ENCODE measurements around the gene KLHL17.
A peak's percentile ranks its signal among the peaks of the same experiment; 100 is the strongest.
"Not testable (repeated sequence)": the region's sequence is repeated elsewhere in the genome, so short reads cannot be mapped to it uniquely, and the experiment has no call there.

KLHL17 gene

GRCh38 chr1:942864-943533, 17.4 kb upstream of the KLHL17 start:
- H3K4me3 ChIP-seq (replicated peaks; ENCODE audit: low read depth, low read length), result peak overlapping the region; percentile 17
- peak; percentile 55 for DNase-seq (ENCODE audit: low read depth)
- TF ChIP-seq CTCF (IDR thresholded peaks at IDR 0.05; ENCODE audit: low read length, missing control alignments), result no peak

- no peak overlapping the region for H3K4me3 ChIP-seq (replicated peaks; ENCODE audit: low read depth, low read length)
- TF ChIP-seq CTCF (IDR thresholded peaks at IDR 0.05; ENCODE audit: low read length, missing control alignments), result no peak
- DNase-seq (ENCODE audit: low read depth), result no peak
Measured at GRCh38 chr1:943545-944340, 16.6 kb upstream of the KLHL17 start.

- no peak for TF ChIP-seq CTCF (IDR thresholded peaks at IDR 0.05; ENCODE audit: low read length, missing control alignments)
- no peak overlapping the region for H3K4me3 ChIP-seq (replicated peaks; ENCODE audit: low read depth, low read length)
- DNase-seq (ENCODE audit: low read depth), result peak; percentile 66
Measured at GRCh38 chr1:944341-945325, 15.8 kb upstream of the KLHL17 start.

GRCh38 chr1:945688-946556, 14.5 kb upstream of the KLHL17 start:
- DNase-seq (ENCODE audit: low read depth), result no peak
- H3K4me3 ChIP-seq (replicated peaks; ENCODE audit: low read depth, low read length), result no peak overlapping the region
- TF ChIP-seq CTCF (IDR thresholded peaks at IDR 0.05; ENCODE audit: low read length, missing control alignments), result no peak

GRCh38 chr1:946811-947210, 13.6 kb upstream of the KLHL17 start:
- not testable (repeated sequence) for DNase-seq (ENCODE audit: low read depth); H3K4me3 ChIP-seq (replicated peaks; ENCODE audit: low read depth, low read length)

- DNase-seq (ENCODE audit: low read depth), result no peak
- TF ChIP-seq CTCF (IDR thresholded peaks at IDR 0.05; ENCODE audit: low read length, missing control alignments), result no peak
- H3K4me3 ChIP-seq (replicated peaks; ENCODE audit: low read depth, low read length), result no peak overlapping the region
Measured at GRCh38 chr1:947958-948357, 12.4 kb upstream of the KLHL17 start.

Data from fibroblast of pulmonary artery (primary cell).